ENCODE data around the gene CDC14A.

DNA sequence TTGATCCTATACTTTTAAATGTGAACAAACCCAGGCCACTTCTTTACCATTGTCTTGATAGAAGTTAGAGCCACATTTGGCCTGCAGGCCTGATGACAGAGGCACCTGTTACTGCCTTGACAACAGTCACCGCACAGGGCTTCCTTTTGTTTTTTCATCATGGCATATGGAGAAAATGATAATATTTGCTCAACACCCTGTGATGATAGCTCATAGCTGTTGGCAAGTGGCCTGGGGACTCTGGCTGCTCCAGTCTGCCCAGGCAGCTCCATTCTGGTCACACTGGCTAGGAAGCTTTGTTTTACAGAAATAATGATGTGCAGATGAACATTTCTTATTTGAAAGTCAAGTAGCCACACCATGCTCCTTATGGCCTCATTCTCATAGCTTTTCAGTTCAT lies 96.1 kb downstream of the CDC14A start:
- TF ChIP-seq EZH2 (IDR thresholded peaks at IDR 0.05; ENCODE audit: insufficient read depth, low read length): no peak
- TF ChIP-seq, protein P1, sequence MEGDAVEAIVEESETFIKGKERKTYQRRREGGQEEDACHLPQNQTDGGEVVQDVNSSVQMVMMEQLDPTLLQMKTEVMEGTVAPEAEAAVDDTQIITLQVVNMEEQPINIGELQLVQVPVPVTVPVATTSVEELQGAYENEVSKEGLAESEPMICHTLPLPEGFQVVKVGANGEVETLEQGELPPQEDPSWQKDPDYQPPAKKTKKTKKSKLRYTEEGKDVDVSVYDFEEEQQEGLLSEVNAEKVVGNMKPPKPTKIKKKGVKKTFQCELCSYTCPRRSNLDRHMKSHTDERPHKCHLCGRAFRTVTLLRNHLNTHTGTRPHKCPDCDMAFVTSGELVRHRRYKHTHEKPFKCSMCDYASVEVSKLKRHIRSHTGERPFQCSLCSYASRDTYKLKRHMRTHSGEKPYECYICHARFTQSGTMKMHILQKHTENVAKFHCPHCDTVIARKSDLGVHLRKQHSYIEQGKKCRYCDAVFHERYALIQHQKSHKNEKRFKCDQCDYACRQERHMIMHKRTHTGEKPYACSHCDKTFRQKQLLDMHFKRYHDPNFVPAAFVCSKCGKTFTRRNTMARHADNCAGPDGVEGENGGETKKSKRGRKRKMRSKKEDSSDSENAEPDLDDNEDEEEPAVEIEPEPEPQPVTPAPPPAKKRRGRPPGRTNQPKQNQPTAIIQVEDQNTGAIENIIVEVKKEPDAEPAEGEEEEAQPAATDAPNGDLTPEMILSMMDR (IDR thresholded peaks at IDR 0.05; ENCODE audit: insufficient read depth, low read depth, low read length): no peak

Measured in astrocyte (in vitro differentiated cells and primary cell).